WTC11 (cell line): ENCODE measurements around the gene COL4A1. TPM values are rescaled to one million over a fixed set of nuclear protein-coding genes. Genes with fewer than 3 reads are reported as not detected.
A peak's percentile ranks its signal among the peaks of the same experiment; 100 is the strongest.

Experiments
- ATAC-seq: fragments of 200-7000 bp; cut with Tn5 transposase; 2 replicates; pipeline ENCODE4 v1.10.0; 2021; ENCODE audit warnings: mild to moderate bottlenecking, moderate library complexity
- CTCF ChIA-PET: fragments of 300-600 bp; sonication (Branson Sonifier 250); formaldehyde crosslinking; loops from one replicate; lab custom pipeline; 2021; ENCODE audit warnings: antibody characterized with exemption; lab: Charles Lee
- POLR2A ChIA-PET: fragments of 350-600 bp; sonication (Branson Sonifier 250); formaldehyde crosslinking; loops from one replicate; lab custom pipeline; 2021; ENCODE audit warnings: antibody characterized with exemption; lab: Charles Lee
- DNase-seq: peaks from one replicate; pipeline ENCODE4 v3.0.0; 2021; ENCODE audit warnings: low spot score
- H3K27ac Mint-ChIP-seq: 2 replicates; pipeline ENCODE4 v1.8.0; 2021; ENCODE audit warnings: mixed read lengths
- H3K27me3 Mint-ChIP-seq: 2 replicates; pipeline ENCODE4 v1.8.0; 2021; ENCODE audit warnings: low read depth, mild to moderate bottlenecking, moderate library complexity, mixed read lengths
- H3K36me3 Mint-ChIP-seq: 2 replicates; pipeline ENCODE4 v1.8.0; 2021; ENCODE audit warnings: mixed read lengths
- H3K4me1 Mint-ChIP-seq: 2 replicates; pipeline ENCODE4 v1.8.0; 2022; ENCODE audit warnings: mixed read lengths
- H3K4me3 Mint-ChIP-seq: 2 replicates; pipeline ENCODE4 v1.8.0; 2021; ENCODE audit warnings: mild to moderate bottlenecking, moderate library complexity, mixed read lengths
- H3K9me3 Mint-ChIP-seq: 2 replicates; pipeline ENCODE4 v1.8.0; 2021; ENCODE audit warnings: mixed read lengths
- ATF1 ChIP-seq: sonication (generic); formaldehyde crosslinking; IDR thresholded peaks from 2 replicates; pipeline ENCODE4 v1.8.1; 2023; ENCODE audit warnings: mild to moderate bottlenecking, moderate library complexity, missing genetic modification reagents
- CDX4 ChIP-seq: fragments of 250-450 bp; sonication (Bioruptor Pico); IDR thresholded peaks from 2 replicates; pipeline ENCODE4 v1.9.0; 2021; ENCODE audit warnings: moderate library complexity, mild to moderate bottlenecking, inconsistent platforms, borderline replicate concordance
- ETV6 ChIP-seq: sonication (generic); formaldehyde crosslinking; IDR thresholded peaks from 2 replicates; pipeline ENCODE4 v1.8.1; 2022; ENCODE audit warnings: mild to moderate bottlenecking, missing genetic modification reagents
- GABPB1 ChIP-seq: sonication (generic); formaldehyde crosslinking; IDR thresholded peaks from 2 replicates; pipeline ENCODE4 v1.8.1; 2023; ENCODE audit warnings: mild to moderate bottlenecking, missing genetic modification reagents
- GTF2I ChIP-seq: fragments of 250-450 bp; sonication (Bioruptor Pico); conservative IDR thresholded peaks from 2 replicates; pipeline ENCODE4 v1.4.0; 2021; ENCODE audit warnings: mild to moderate bottlenecking
- KAT7 ChIP-seq: sonication (generic); formaldehyde crosslinking; IDR thresholded peaks from 2 replicates; pipeline ENCODE4 v1.8.1; 2023; ENCODE audit warnings: missing genetic modification reagents, mild to moderate bottlenecking, borderline replicate concordance
- MYBL2 ChIP-seq: sonication (generic); formaldehyde crosslinking; IDR thresholded peaks from 2 replicates; pipeline ENCODE4 v1.8.1; 2023; ENCODE audit warnings: mild to moderate bottlenecking, moderate library complexity, missing genetic modification reagents
- NFYB ChIP-seq: sonication (generic); formaldehyde crosslinking; conservative IDR thresholded peaks from 2 replicates; pipeline ENCODE4 v1.8.0; 2022; ENCODE audit warnings: low read depth, missing genetic modification reagents
- SMAD4 ChIP-seq: sonication (generic); formaldehyde crosslinking; IDR thresholded peaks from 2 replicates; pipeline ENCODE4 v1.8.0; 2022; ENCODE audit warnings: mild to moderate bottlenecking, missing genetic modification reagents
- SP1 ChIP-seq: sonication (generic); formaldehyde crosslinking; conservative IDR thresholded peaks from 2 replicates; pipeline ENCODE4 v1.8.1; 2022; ENCODE audit warnings: missing genetic modification reagents
- TEAD1 ChIP-seq: sonication (generic); formaldehyde crosslinking; IDR thresholded peaks from 2 replicates; pipeline ENCODE4 v1.8.0; 2022; ENCODE audit warnings: mild to moderate bottlenecking, missing genetic modification reagents
- ZBTB21 ChIP-seq: sonication (generic); formaldehyde crosslinking; IDR thresholded peaks from 2 replicates; pipeline ENCODE4 v1.8.1; 2023; ENCODE audit warnings: mild to moderate bottlenecking, missing genetic modification reagents, borderline replicate concordance
- ZNF219 ChIP-seq: sonication (generic); formaldehyde crosslinking; IDR thresholded peaks from 2 replicates; pipeline ENCODE4 v1.8.0; 2023; ENCODE audit warnings: missing genetic modification reagents, mild to moderate bottlenecking, borderline replicate concordance
- ZNF232 ChIP-seq: sonication (generic); formaldehyde crosslinking; IDR thresholded peaks from 2 replicates; pipeline ENCODE4 v1.8.0; 2022; ENCODE audit warnings: mild to moderate bottlenecking, missing genetic modification reagents
- ZNF263 ChIP-seq: sonication (generic); formaldehyde crosslinking; IDR thresholded peaks from 2 replicates; pipeline ENCODE4 v1.8.1; 2022; ENCODE audit warnings: low read depth, mild to moderate bottlenecking, moderate library complexity, missing genetic modification reagents
- ZNF423 ChIP-seq: fragments of 250-450 bp; sonication (Bioruptor Pico); IDR thresholded peaks from 2 replicates; pipeline ENCODE4 v2.1.2; 2022; ENCODE audit warnings: mild to moderate bottlenecking, moderate library complexity
- total RNA-seq: library from RNA; stranded (reverse); gene quantifications from 3 replicates; pipeline ENCODE4 v1.2.3, GENCODE V29; 2021
- TF ChIP-seq, protein P1 (sequence below): sonication (generic); formaldehyde crosslinking; IDR thresholded peaks from 2 replicates; pipeline ENCODE4 v1.8.0; 2022; ENCODE audit warnings: mild to moderate bottlenecking, missing genetic modification reagents
- TF ChIP-seq, protein P2 (sequence below): sonication (generic); formaldehyde crosslinking; IDR thresholded peaks from 2 replicates; pipeline ENCODE4 v1.8.1; 2023; ENCODE audit warnings: mild to moderate bottlenecking, missing genetic modification reagents, borderline replicate concordance
- TF ChIP-seq, protein P3 (sequence below): sonication (generic); formaldehyde crosslinking; IDR thresholded peaks from 2 replicates; pipeline ENCODE4 v1.8.0; 2022; ENCODE audit warnings: missing genetic modification reagents

Gene COL4A1
- total RNA-seq, 1 experiment from 2014 or later: 89.6 TPM

GRCh38 chr13:110266983-110267382 is 40.0 kb downstream of the COL4A1 start:
- ChIA-PET CTCF (interaction anchor here (0.6 to 3.8 kb wide), 9 partner anchors 19 to 189 kb away, joined by 3 to 29 read pairs (median 4); no protein-coding TSS in a partner anchor), POLR2A (interaction anchor here (0.6 to 1.2 kb wide), 3 partner anchors 40 to 97 kb away, joined by 3 to 5 read pairs (median 3); partner anchors contain the start of genes COL4A1 and COL4A2)
- TF ChIP-seq, protein P1, sequence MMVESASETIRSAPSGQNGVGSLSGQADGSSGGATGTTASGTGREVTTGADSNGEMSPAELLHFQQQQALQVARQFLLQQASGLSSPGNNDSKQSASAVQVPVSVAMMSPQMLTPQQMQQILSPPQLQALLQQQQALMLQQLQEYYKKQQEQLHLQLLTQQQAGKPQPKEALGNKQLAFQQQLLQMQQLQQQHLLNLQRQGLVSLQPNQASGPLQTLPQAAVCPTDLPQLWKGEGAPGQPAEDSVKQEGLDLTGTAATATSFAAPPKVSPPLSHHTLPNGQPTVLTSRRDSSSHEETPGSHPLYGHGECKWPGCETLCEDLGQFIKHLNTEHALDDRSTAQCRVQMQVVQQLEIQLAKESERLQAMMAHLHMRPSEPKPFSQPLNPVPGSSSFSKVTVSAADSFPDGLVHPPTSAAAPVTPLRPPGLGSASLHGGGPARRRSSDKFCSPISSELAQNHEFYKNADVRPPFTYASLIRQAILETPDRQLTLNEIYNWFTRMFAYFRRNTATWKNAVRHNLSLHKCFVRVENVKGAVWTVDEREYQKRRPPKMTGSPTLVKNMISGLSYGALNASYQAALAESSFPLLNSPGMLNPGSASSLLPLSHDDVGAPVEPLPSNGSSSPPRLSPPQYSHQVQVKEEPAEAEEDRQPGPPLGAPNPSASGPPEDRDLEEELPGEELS (CRISPR knock-in tag): 0 out of 2 replicates have a peak, but pooled peaks have one; percentile 38
- TF ChIP-seq GABPB1: no peak
- peak; percentile 95 for TF ChIP-seq ETV6 (CRISPR knock-in tag)
- 0 out of 2 replicates have a peak, but pooled peaks have one; percentile 46 for TF ChIP-seq ZBTB21 (CRISPR knock-in tag)
- no peak for TF ChIP-seq MYBL2
- peak; percentile 72; the same call in 1 of the 2 replicates for TF ChIP-seq TEAD1 (CRISPR knock-in tag)
- TF ChIP-seq ZNF423 (CRISPR knock-in tag): peak; percentile 67
- TF ChIP-seq ZNF219 (CRISPR knock-in tag): peak; percentile 25; the same call in 1 of the 2 replicates
- TF ChIP-seq SMAD4: 0 out of 2 replicates have a peak, but pooled peaks have one; percentile 10
- TF ChIP-seq ZNF232 (CRISPR knock-in tag): no peak
- no peak for TF ChIP-seq GTF2I (CRISPR knock-in tag)
- 0 out of 2 replicates have a peak, but pooled peaks have one; percentile 28 for TF ChIP-seq SP1 (CRISPR knock-in tag)
- TF ChIP-seq NFYB (CRISPR knock-in tag): no peak
- TF ChIP-seq, protein P2, sequence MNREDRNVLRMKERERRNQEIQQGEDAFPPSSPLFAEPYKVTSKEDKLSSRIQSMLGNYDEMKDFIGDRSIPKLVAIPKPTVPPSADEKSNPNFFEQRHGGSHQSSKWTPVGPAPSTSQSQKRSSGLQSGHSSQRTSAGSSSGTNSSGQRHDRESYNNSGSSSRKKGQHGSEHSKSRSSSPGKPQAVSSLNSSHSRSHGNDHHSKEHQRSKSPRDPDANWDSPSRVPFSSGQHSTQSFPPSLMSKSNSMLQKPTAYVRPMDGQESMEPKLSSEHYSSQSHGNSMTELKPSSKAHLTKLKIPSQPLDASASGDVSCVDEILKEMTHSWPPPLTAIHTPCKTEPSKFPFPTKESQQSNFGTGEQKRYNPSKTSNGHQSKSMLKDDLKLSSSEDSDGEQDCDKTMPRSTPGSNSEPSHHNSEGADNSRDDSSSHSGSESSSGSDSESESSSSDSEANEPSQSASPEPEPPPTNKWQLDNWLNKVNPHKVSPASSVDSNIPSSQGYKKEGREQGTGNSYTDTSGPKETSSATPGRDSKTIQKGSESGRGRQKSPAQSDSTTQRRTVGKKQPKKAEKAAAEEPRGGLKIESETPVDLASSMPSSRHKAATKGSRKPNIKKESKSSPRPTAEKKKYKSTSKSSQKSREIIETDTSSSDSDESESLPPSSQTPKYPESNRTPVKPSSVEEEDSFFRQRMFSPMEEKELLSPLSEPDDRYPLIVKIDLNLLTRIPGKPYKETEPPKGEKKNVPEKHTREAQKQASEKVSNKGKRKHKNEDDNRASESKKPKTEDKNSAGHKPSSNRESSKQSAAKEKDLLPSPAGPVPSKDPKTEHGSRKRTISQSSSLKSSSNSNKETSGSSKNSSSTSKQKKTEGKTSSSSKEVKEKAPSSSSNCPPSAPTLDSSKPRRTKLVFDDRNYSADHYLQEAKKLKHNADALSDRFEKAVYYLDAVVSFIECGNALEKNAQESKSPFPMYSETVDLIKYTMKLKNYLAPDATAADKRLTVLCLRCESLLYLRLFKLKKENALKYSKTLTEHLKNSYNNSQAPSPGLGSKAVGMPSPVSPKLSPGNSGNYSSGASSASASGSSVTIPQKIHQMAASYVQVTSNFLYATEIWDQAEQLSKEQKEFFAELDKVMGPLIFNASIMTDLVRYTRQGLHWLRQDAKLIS (CRISPR knock-in tag): no peak
- ATAC-seq (peak; percentile 85), DNase-seq (peak; percentile 54)
- Mint-ChIP-seq H3K36me3 (no peaks in the 10 kb centered on the region), H3K27me3 (no peaks in the 10 kb centered on the region), H3K4me3 (no peak overlapping the region), H3K27ac (no peak overlapping the region), H3K4me1 (peaks cover 52% of the 10 kb centered on the region), H3K9me3 (no peaks in the 10 kb centered on the region)

- ATAC-seq: no peak
- TF ChIP-seq ETV6 (CRISPR knock-in tag) (no peak), NFYB (CRISPR knock-in tag) (no peak), CDX4 (CRISPR knock-in tag) (no peak), ATF1 (no peak), ZNF263 (no peak), KAT7 (CRISPR knock-in tag) (no peak)
- TF ChIP-seq, protein P3, sequence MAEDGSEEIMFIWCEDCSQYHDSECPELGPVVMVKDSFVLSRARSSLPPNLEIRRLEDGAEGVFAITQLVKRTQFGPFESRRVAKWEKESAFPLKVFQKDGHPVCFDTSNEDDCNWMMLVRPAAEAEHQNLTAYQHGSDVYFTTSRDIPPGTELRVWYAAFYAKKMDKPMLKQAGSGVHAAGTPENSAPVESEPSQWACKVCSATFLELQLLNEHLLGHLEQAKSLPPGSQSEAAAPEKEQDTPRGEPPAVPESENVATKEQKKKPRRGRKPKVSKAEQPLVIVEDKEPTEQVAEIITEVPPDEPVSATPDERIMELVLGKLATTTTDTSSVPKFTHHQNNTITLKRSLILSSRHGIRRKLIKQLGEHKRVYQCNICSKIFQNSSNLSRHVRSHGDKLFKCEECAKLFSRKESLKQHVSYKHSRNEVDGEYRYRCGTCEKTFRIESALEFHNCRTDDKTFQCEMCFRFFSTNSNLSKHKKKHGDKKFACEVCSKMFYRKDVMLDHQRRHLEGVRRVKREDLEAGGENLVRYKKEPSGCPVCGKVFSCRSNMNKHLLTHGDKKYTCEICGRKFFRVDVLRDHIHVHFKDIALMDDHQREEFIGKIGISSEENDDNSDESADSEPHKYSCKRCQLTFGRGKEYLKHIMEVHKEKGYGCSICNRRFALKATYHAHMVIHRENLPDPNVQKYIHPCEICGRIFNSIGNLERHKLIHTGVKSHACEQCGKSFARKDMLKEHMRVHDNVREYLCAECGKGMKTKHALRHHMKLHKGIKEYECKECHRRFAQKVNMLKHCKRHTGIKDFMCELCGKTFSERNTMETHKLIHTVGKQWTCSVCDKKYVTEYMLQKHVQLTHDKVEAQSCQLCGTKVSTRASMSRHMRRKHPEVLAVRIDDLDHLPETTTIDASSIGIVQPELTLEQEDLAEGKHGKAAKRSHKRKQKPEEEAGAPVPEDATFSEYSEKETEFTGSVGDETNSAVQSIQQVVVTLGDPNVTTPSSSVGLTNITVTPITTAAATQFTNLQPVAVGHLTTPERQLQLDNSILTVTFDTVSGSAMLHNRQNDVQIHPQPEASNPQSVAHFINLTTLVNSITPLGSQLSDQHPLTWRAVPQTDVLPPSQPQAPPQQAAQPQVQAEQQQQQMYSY: no peak
- ChIA-PET CTCF (interaction anchor here (1.1 to 3.8 kb wide), 9 partner anchors 8 to 189 kb away, joined by 3 to 29 read pairs (median 7); partner anchors contain the start of genes COL4A1 and COL4A2), POLR2A (interaction anchor here (0.6 to 1.2 kb wide), 5 partner anchors 39 to 449 kb away, joined by 3 to 5 read pairs (median 3); partner anchors contain the start of genes COL4A1 and COL4A2)
- DNase-seq: no peak
- Mint-ChIP-seq H3K9me3 (no peaks in the 10 kb centered on the region), H3K27ac (0 out of 2 replicates have a peak overlapping the region, but pooled peaks have one; percentile 19), H3K4me3 (no peak overlapping the region), H3K4me1 (peaks cover 58% of the 10 kb centered on the region), H3K27me3 (no peaks in the 10 kb centered on the region), H3K36me3 (no peaks in the 10 kb centered on the region)
Observed at GRCh38 chr13:110266431-110266809, 40.5 kb downstream of the COL4A1 start.
